Superior temporal gyrus (tissue), 1 donor: ENCODE measurements around the gene OR2AE1.
"Not testable (repeated sequence)": the region's sequence is repeated elsewhere in the genome, so short reads cannot be mapped to it uniquely, and the experiment has no call there.

Experiments
- DNase-seq: peaks from one replicate; pipeline ENCODE4 v3.0.0-alpha.2; 2016; ENCODE audit errors: extremely low spot score

OR2AE1 gene

GRCh38 chr7:99876933-99877332, at the start of gene OR2AE1:
TSS of gene OR2AE1 (minus strand) at chr7:99877033. CDS start at chr7:99877033, 0 bp downstream.
- DNase-seq = no peak

- no peak for DNase-seq
Measured at GRCh38 chr7:99926321-99926720, 49.5 kb upstream of the OR2AE1 start.

GRCh38 chr7:99923200-99923599, 46.4 kb upstream of the OR2AE1 start:
- DNase-seq = no peak

- no peak for DNase-seq
Measured at GRCh38 chr7:99920149-99920548, 43.3 kb upstream of the OR2AE1 start.

- DNase-seq = no peak
Measured at GRCh38 chr7:99919814-99920112, 42.9 kb upstream of the OR2AE1 start.

- peak; percentile 95 for DNase-seq
Measured at GRCh38 chr7:99918959-99919813, 42.4 kb upstream of the OR2AE1 start, which contains the start of gene TRIM4. TSS of gene TRIM4 (minus strand) at chr7:99919530. CDS start at chr7:99919401, 129 bp downstream.

- no peak for DNase-seq
Measured at GRCh38 chr7:99910976-99911375, 34.1 kb upstream of the OR2AE1 start.

- DNase-seq = no peak
Measured at GRCh38 chr7:99901581-99901980, 24.7 kb upstream of the OR2AE1 start.

GRCh38 chr7:99899830-99900519, 23.1 kb upstream of the OR2AE1 start:
- no peak for DNase-seq

GRCh38 chr7:99898836-99899235, 22.0 kb upstream of the OR2AE1 start:
- DNase-seq = no peak

GRCh38 chr7:99898023-99898357, 21.2 kb upstream of the OR2AE1 start:
- DNase-seq = no peak

GRCh38 chr7:99897322-99898022, 20.6 kb upstream of the OR2AE1 start:
- DNase-seq = no peak

- no peak for DNase-seq
Measured at GRCh38 chr7:99894738-99895137, 17.9 kb upstream of the OR2AE1 start.

- no peak for DNase-seq
Measured at GRCh38 chr7:99893280-99893679, 16.4 kb upstream of the OR2AE1 start.

GRCh38 chr7:99890348-99890747, 13.5 kb upstream of the OR2AE1 start:
- DNase-seq = not testable (repeated sequence)

- not testable (repeated sequence) for DNase-seq
Measured at GRCh38 chr7:99888366-99888765, 11.5 kb upstream of the OR2AE1 start.

GRCh38 chr7:99881370-99881769, 4.5 kb upstream of the OR2AE1 start:
- no peak for DNase-seq

GRCh38 chr7:99876491-99876890, 342 bp downstream of the OR2AE1 start:
- DNase-seq = no peak

GRCh38 chr7:99868246-99868645, 8.6 kb downstream of the OR2AE1 start:
- DNase-seq = no peak

- DNase-seq = not testable (repeated sequence)
Measured at GRCh38 chr7:99867477-99867876, 9.4 kb downstream of the OR2AE1 start.

- no peak for DNase-seq
Measured at GRCh38 chr7:99863847-99864440, 12.9 kb downstream of the OR2AE1 start.
